ENCODE measurements around the gene EN1. TPM values are rescaled to one million over a fixed set of nuclear protein-coding genes. Genes with fewer than 3 reads are reported as not detected.

Gene EN1
- total RNA-seq, 4 donors from 2014 or later, result 7.3 to 16.7 (median 11.8) TPM

DNA sequence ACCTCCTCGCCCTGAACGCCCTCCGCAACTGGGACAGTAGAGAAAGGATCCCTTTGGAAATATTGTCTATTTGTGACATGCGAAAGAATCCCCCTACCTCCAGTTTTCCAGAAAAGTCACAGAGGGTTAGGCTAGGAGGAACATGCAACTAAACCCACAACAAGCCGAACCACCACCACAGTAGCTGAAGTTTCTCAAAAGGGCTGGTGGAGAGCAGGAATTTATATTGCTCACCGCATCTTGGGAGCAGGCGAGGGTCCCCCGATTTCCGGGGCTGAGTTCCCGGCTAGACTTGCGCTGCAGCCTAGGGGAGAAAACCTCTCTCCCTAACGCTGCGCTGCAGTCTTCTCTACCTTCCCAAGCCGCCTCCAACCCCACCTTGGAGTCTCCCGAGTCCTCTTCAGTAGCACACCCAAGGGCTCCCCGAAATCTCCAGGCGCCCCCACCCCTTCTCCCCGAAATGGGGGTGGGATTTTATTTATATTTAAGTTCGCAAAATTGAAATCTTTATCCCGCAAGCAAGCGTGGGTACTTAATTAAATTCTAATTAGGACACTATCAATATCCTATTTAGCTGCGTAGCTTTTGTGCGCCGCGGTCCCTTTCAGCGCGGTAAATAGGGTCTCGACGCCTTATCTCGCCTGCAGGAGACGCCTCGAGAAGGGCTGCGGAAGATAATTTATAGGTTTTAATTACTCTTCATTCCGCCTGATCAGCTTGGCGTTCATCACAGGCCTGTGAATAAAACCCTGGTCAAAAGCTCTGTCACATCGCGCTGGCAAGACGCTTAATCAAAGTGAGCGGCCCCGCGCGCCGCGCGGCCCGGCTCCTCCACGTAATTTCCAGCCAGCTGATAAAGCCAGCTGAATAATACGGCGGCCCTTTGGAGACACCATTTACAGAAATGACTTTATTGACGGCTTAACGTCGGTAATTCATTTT lies 2.0 kb upstream of the EN1 start:
- TF ChIP-seq POLR2AphosphoS5 (IDR thresholded peaks at IDR 0.05) (no peak), POLR2A (IDR thresholded peaks at IDR 0.05) (no peak), EP300 (IDR thresholded peaks at IDR 0.05) (no peak)
- TF ChIP-seq, protein P1, sequence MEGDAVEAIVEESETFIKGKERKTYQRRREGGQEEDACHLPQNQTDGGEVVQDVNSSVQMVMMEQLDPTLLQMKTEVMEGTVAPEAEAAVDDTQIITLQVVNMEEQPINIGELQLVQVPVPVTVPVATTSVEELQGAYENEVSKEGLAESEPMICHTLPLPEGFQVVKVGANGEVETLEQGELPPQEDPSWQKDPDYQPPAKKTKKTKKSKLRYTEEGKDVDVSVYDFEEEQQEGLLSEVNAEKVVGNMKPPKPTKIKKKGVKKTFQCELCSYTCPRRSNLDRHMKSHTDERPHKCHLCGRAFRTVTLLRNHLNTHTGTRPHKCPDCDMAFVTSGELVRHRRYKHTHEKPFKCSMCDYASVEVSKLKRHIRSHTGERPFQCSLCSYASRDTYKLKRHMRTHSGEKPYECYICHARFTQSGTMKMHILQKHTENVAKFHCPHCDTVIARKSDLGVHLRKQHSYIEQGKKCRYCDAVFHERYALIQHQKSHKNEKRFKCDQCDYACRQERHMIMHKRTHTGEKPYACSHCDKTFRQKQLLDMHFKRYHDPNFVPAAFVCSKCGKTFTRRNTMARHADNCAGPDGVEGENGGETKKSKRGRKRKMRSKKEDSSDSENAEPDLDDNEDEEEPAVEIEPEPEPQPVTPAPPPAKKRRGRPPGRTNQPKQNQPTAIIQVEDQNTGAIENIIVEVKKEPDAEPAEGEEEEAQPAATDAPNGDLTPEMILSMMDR (IDR thresholded peaks at IDR 0.05), result no peak
- H3K4me3 ChIP-seq, result peak overlapping the region; percentile 72
- H3K9me3 ChIP-seq, result no peaks in the 10 kb centered on the region
- peaks cover 42% of the 10 kb centered on the region for H3K4me1 ChIP-seq
- 51% methylated on average over 52 of the region's 52 CpGs for WGBS
- peak overlapping the region; percentile 72 for H3K27ac ChIP-seq
- peak in 1 of 2 donors; percentile 67 for DNase-seq (ENCODE audit: low spot score in 2 of 2)
- H3K36me3 ChIP-seq, result no peaks in the 10 kb centered on the region
- H3K27me3 ChIP-seq, result peaks cover 99% of the 10 kb centered on the region

GRCh38 chr2:118848381-118849225 lies 1.2 kb upstream of the EN1 start:
- H3K27ac ChIP-seq, result peak overlapping the region; percentile 72
- H3K27me3 ChIP-seq, result peaks cover 99% of the 10 kb centered on the region
- no peaks in the 10 kb centered on the region for H3K36me3 ChIP-seq
- TF ChIP-seq POLR2AphosphoS5 (IDR thresholded peaks at IDR 0.05) (no peak), POLR2A (IDR thresholded peaks at IDR 0.05) (no peak), EP300 (IDR thresholded peaks at IDR 0.05) (no peak)
- TF ChIP-seq, protein P1 (IDR thresholded peaks at IDR 0.05), result no peak
- H3K9me3 ChIP-seq, result no peaks in the 10 kb centered on the region
- peak overlapping the region; percentile 72 for H3K4me3 ChIP-seq
- DNase-seq (ENCODE audit: low spot score in 2 of 2), result peak in 1 of 2 donors; percentile 68
- peaks cover 48% of the 10 kb centered on the region for H3K4me1 ChIP-seq
- 34% methylated on average over 36 of the region's 46 CpGs for WGBS

GRCh38 chr2:118847762-118848172 lies 319 bp upstream of the EN1 start:
- no peaks in the 10 kb centered on the region for H3K36me3 ChIP-seq
- TF ChIP-seq, protein P1 (IDR thresholded peaks at IDR 0.05), result no peak
- no peak for TF ChIP-seq EP300 (IDR thresholded peaks at IDR 0.05)
- no peak for TF ChIP-seq POLR2A (IDR thresholded peaks at IDR 0.05)
- TF ChIP-seq POLR2AphosphoS5 (IDR thresholded peaks at IDR 0.05), result peak in 2 of 3 donors; percentile 10 to 55
- H3K27me3 ChIP-seq, result peaks cover 99% of the 10 kb centered on the region
- peak; percentile 93 to 94 for DNase-seq (ENCODE audit: low spot score in 2 of 2)
- no peaks in the 10 kb centered on the region for H3K9me3 ChIP-seq
- H3K27ac ChIP-seq, result peak overlapping the region; percentile 72
- peaks cover 56% of the 10 kb centered on the region for H3K4me1 ChIP-seq
- peak overlapping the region; percentile 72 for H3K4me3 ChIP-seq
- WGBS, result 0% methylated on average over 22 of the region's 35 CpGs

- Histone ChIP-seq H3K27me3 (peaks cover 99% of the 10 kb centered on the region), H3K27ac (peak overlapping the region; percentile 92), H3K4me3 (peak overlapping the region; percentile 72), H3K36me3 (no peaks in the 10 kb centered on the region), H3K9me3 (no peaks in the 10 kb centered on the region), H3K4me1 (peaks cover 64% of the 10 kb centered on the region)
- DNase-seq (ENCODE audit: low spot score in 2 of 2), result no peak
- no CpG with 5 or more reads among the region's 63 CpGs for WGBS
- TF ChIP-seq, protein P1 (IDR thresholded peaks at IDR 0.05), result no peak
- TF ChIP-seq POLR2A (IDR thresholded peaks at IDR 0.05) (no peak), EP300 (IDR thresholded peaks at IDR 0.05) (no peak), POLR2AphosphoS5 (IDR thresholded peaks at IDR 0.05) (no peak)
These were observed 951 bp downstream of the EN1 start for GRCh38 chr2:118846442-118846952.
